Smooth muscle cell (in vitro differentiated cells): Measurements from ENCODE around the gene CNTNAP2. TPM values are rescaled to one million over a fixed set of nuclear protein-coding genes. Genes with fewer than 3 reads are reported as not detected.

Experiments used
- DNase-seq: peaks from one replicate; lab custom pipeline; 2025; ENCODE audit not compliant: unreplicated experiment; lab: John Stamatoyannopoulos, UW
- H2AFZ ChIP-seq: fragments of 200-600 bp; sonication (generic); 2 replicates; pipeline ENCODE4 v1.6.0; 2016; ENCODE audit warnings: antibody characterized with exemption, low read depth, mild to moderate bottlenecking
- H3F3A ChIP-seq: fragments of 200-600 bp; sonication (generic); 2 replicates; pipeline ENCODE4 v1.6.0; 2017; ENCODE audit warnings: antibody characterized with exemption, low read depth
- H3K27ac ChIP-seq: fragments of 200-600 bp; sonication (generic); 2 replicates; pipeline ENCODE4 v1.5.1; 2016; ENCODE audit warnings: low read depth, mild to moderate bottlenecking
- H3K27me3 ChIP-seq: fragments of 200-600 bp; sonication (generic); 2 replicates; pipeline ENCODE4 v1.6.1; 2016; ENCODE audit warnings: low read depth, mild to moderate bottlenecking
- H3K36me3 ChIP-seq: fragments of 200-600 bp; sonication (generic); 2 replicates; pipeline ENCODE4 v1.5.1; 2016; ENCODE audit warnings: low read depth
- H3K4me1 ChIP-seq: fragments of 200-600 bp; sonication (generic); 2 replicates; pipeline ENCODE4 v1.5.1; 2016; ENCODE audit warnings: low read depth
- H3K4me2 ChIP-seq: fragments of 200-600 bp; sonication (generic); 2 replicates; pipeline ENCODE4 v1.6.0; 2016; ENCODE audit warnings: mild to moderate bottlenecking
- H3K4me3 ChIP-seq: fragments of 200-600 bp; sonication (generic); 2 replicates; pipeline ENCODE4 v1.5.1; 2016; ENCODE audit warnings: mild to moderate bottlenecking
- H3K79me2 ChIP-seq: fragments of 200-600 bp; sonication (generic); 2 replicates; pipeline ENCODE4 v1.6.0; 2016; ENCODE audit warnings: low read depth, mild to moderate bottlenecking
- H3K9ac ChIP-seq: fragments of 200-600 bp; sonication (generic); 2 replicates; pipeline ENCODE4 v1.6.0; 2016; ENCODE audit warnings: low read depth
- H3K9me3 ChIP-seq: fragments of 200-600 bp; sonication (generic); replicated peaks from 2 replicates; pipeline ENCODE4 v1.5.1; 2016; ENCODE audit warnings: low read depth
- H4K20me1 ChIP-seq: fragments of 200-600 bp; sonication (generic); 2 replicates; pipeline ENCODE4 v1.6.0; 2016; ENCODE audit warnings: low read depth
- CTCF ChIP-seq: fragments of 200-600 bp; sonication (generic); IDR thresholded peaks from 2 replicates; pipeline ENCODE4 v1.5.1; 2017; ENCODE audit warnings: borderline replicate concordance, mild to moderate bottlenecking, antibody characterized with exemption; ENCODE audit not compliant: insufficient read depth, poor library complexity, severe bottlenecking
- WGBS: methylation state at CpG from one replicate; pipeline ENCODE4 v1.1.7; 2016; ENCODE audit warnings: low lambda C conversion rate; 5-methylcytosine and 5-hydroxymethylcytosine counted together
- polyA plus RNA-seq: library from polyadenylated mRNA; unstranded; fragments of >200 nt; fragmentation: Nextera tagmentation; extraction: Ambion mirVana; gene quantifications from 2 replicates; pipeline ENCODE4 v1.2.1, GENCODE V29; 2016
- total RNA-seq: library from RNA; depleted of rRNA; stranded (reverse); fragments of >200 nt; gene quantifications from 2 replicates; pipeline ENCODE4 v1.2.3, GENCODE V29; 2014

The CNTNAP2 gene
- total and polyA plus RNA-seq, 2 experiments from 2014 or later: 1.7 to 9.0 TPM

GRCh38 chr7:147811923-147812322, 1695.3 kb downstream of the CNTNAP2 start:
- H3K9ac ChIP-seq: no peak overlapping the region
- no peak overlapping the region for H3K4me2 ChIP-seq
- H3K36me3 ChIP-seq: no peaks in the 10 kb centered on the region
- H3K9me3 ChIP-seq: no peaks in the 10 kb centered on the region
- H3K27ac ChIP-seq: no peak overlapping the region
- no peak for TF ChIP-seq CTCF
- WGBS: 48% methylated on average over 5 of the region's 5 CpGs
- H2AFZ ChIP-seq: peak overlapping the region; percentile 49
- H3F3A ChIP-seq: peaks cover 5% of the 10 kb centered on the region
- H3K4me3 ChIP-seq: no peak overlapping the region
- H3K79me2 ChIP-seq: no peaks in the 10 kb centered on the region
- no peaks in the 10 kb centered on the region for H4K20me1 ChIP-seq
- DNase-seq: no peak
- no peaks in the 10 kb centered on the region for H3K4me1 ChIP-seq
- H3K27me3 ChIP-seq: no peaks in the 10 kb centered on the region

- H4K20me1 ChIP-seq: no peaks in the 10 kb centered on the region
- H2AFZ ChIP-seq: no peak overlapping the region
- no peak overlapping the region for H3K27ac ChIP-seq
- no peaks in the 10 kb centered on the region for H3K79me2 ChIP-seq
- no peak overlapping the region for H3K4me3 ChIP-seq
- no peak overlapping the region for H3K4me2 ChIP-seq
- no peak for DNase-seq
- no peaks in the 10 kb centered on the region for H3K27me3 ChIP-seq
- no peaks in the 10 kb centered on the region for H3K36me3 ChIP-seq
- H3F3A ChIP-seq: peaks cover 5% of the 10 kb centered on the region
- H3K9me3 ChIP-seq: no peaks in the 10 kb centered on the region
- TF ChIP-seq CTCF: no peak
- no peaks in the 10 kb centered on the region for H3K4me1 ChIP-seq
- no peak overlapping the region for H3K9ac ChIP-seq
Measured at GRCh38 chr7:147813316-147813715, 1696.7 kb downstream of the CNTNAP2 start.

- no peak overlapping the region for H2AFZ ChIP-seq
- no peaks in the 10 kb centered on the region for H3K9me3 ChIP-seq
- no peak for DNase-seq
- no peaks in the 10 kb centered on the region for H3K4me1 ChIP-seq
- no peaks in the 10 kb centered on the region for H3F3A ChIP-seq
- H3K79me2 ChIP-seq: no peaks in the 10 kb centered on the region
- H3K9ac ChIP-seq: no peak overlapping the region
- no peaks in the 10 kb centered on the region for H3K36me3 ChIP-seq
- no peaks in the 10 kb centered on the region for H3K27me3 ChIP-seq
- 85% methylated on average over 4 of the region's 4 CpGs for WGBS
- no peak for TF ChIP-seq CTCF
- H3K27ac ChIP-seq: no peak overlapping the region
- no peak overlapping the region for H3K4me2 ChIP-seq
- H4K20me1 ChIP-seq: no peaks in the 10 kb centered on the region
- H3K4me3 ChIP-seq: no peak overlapping the region
Measured at GRCh38 chr7:147818317-147818716, 1701.7 kb downstream of the CNTNAP2 start.

GRCh38 chr7:147824671-147825070, 1708.1 kb downstream of the CNTNAP2 start:
- H3K9me3 ChIP-seq: no peaks in the 10 kb centered on the region
- no peak overlapping the region for H3K27ac ChIP-seq
- WGBS: 86% methylated on average over 4 of the region's 4 CpGs
- no peaks in the 10 kb centered on the region for H3K4me1 ChIP-seq
- no peaks in the 10 kb centered on the region for H3K27me3 ChIP-seq
- H3K79me2 ChIP-seq: no peaks in the 10 kb centered on the region
- no peak overlapping the region for H3K4me3 ChIP-seq
- no peaks in the 10 kb centered on the region for H4K20me1 ChIP-seq
- DNase-seq: no peak
- no peak overlapping the region for H2AFZ ChIP-seq
- no peak overlapping the region for H3K9ac ChIP-seq
- H3K36me3 ChIP-seq: no peaks in the 10 kb centered on the region
- no peak for TF ChIP-seq CTCF
- H3F3A ChIP-seq: no peaks in the 10 kb centered on the region
- no peak overlapping the region for H3K4me2 ChIP-seq
